ENCODE measurements around the gene VAMP5. TPM values are rescaled to one million over a fixed set of nuclear protein-coding genes. Genes with fewer than 3 reads are reported as not detected.

The VAMP5 gene, protein sequence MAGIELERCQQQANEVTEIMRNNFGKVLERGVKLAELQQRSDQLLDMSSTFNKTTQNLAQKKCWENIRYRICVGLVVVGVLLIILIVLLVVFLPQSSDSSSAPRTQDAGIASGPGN
- not detected in 2 replicates for total RNA-seq (2013; cell fraction: nucleolus; rRNA removed)
- total RNA-seq (2014; rRNA removed) (17.7 and 19.3 TPM in 2 replicates), total RNA-seq (2014; rRNA removed; fragmentation: Illumina TruSeq; extraction: Trizol) (6.7 and 7.4 TPM in 2 replicates), total RNA-seq (2021) (21.8 and 24.5 TPM in 2 replicates), polyA plus RNA-seq (2011; rRNA removed) (1.4 and 3.8 TPM in 2 replicates), polyA plus RNA-seq (2014; fragmentation: Illumina TruSeq; extraction: Trizol) (11.0 and 22.0 TPM in 2 replicates), polyA plus RNA-seq (2014; fragmentation: Nextera tagmentation; extraction: Ambion mirVana) (10 to 100 TPM; 37.1 to 52.7 TPM), polyA plus RNA-seq (2014; rRNA removed) (31.3 and 38.3 TPM in 2 replicates), polyA plus RNA-seq (2016; fragmentation: Nextera tagmentation; extraction: Ambion mirVana) (10 to 100 TPM; 23.8 to 28.0 TPM), polyA minus RNA-seq (2011; rRNA and poly(A)+ RNA removed) (1.7 and 1.8 TPM in 2 replicates), Bru-seq, nascent RNA (percentile 59 among the genes with signal in this experiment), BruChase-seq, experiment 1, labeled RNA remaining after a 6-hour chase (percentile 55 among the genes with signal in this experiment), BruChase-seq, experiment 2, labeled RNA remaining after a 2-hour chase (percentile 53 among the genes with signal in this experiment)
- polyA plus RNA-seq (2011; ENCODE audit: low read depth) = 48.6 TPM
- polyA plus RNA-seq (2011; cell fraction: cytosol; rRNA removed) = 5.0 and 5.5 TPM in 2 replicates
- 7.6 TPM in 2 replicates for polyA plus RNA-seq (2011; cell fraction: nucleus; rRNA removed)
- polyA plus RNA-seq (2012) = 49.1 and 56.1 TPM in 2 replicates
- polyA minus RNA-seq (2011; cell fraction: cytosol; rRNA and poly(A)+ RNA removed) = not detected in 2 replicates
- polyA minus RNA-seq (2011; cell fraction: nucleus; rRNA and poly(A)+ RNA removed) = 0.60 TPM in 1 of 2 replicates, not detected in the other
- long read RNA-seq, experiment 1 = 0 reads
- long read RNA-seq, experiment 2 = 0 reads

GRCh38 chr2:85584354-85584856 is at the start of gene VAMP5:
Gene VAMP5, plus strand, starts transcription at chr2:85584431. Its CDS starts 60 bp downstream, at chr2:85584491.
- RAD21 ChIA-PET (ENCODE audit: unreplicated experiment) = no interaction called here
- Histone ChIP-seq H3K27ac (ENCODE audit: control insufficient read depth, insufficient read depth) (peak within 1 kb of the TSS; percentile 64), H3K36me3 (ENCODE audit: control insufficient read depth in 2 of 2, insufficient read depth in 2 of 2, low read length in 1 of 2) (peaks cover 0 to 6% of the 10 kb centered on the region in 2 experiments; a peak in 2 of 4 replicates), H3K9me3 (replicated peaks; ENCODE audit: control insufficient read depth, insufficient read depth, low read length) (no peaks in the 10 kb centered on the region), H3K27me3 (replicated peaks in 1 of 2; ENCODE audit: control insufficient read depth in 2 of 2, insufficient read depth in 2 of 2, low read length in 1 of 2) (no peaks in the 10 kb centered on the region), H4K20me1 (ENCODE audit: control insufficient read depth, insufficient read depth) (no peaks in the 10 kb centered on the region), H3K9ac (ENCODE audit: control insufficient read depth, insufficient read depth, low read length) (peak within 1 kb of the TSS; percentile 56), H3K4me2 (ENCODE audit: control insufficient read depth, insufficient read depth) (peak within 1 kb of the TSS; percentile 97), H2AFZ (ENCODE audit: control insufficient read depth, low read depth, low read length) (peak within 1 kb of the TSS; percentile 64), H3K79me2 (ENCODE audit: control insufficient read depth, insufficient read depth, low read length) (peaks cover 7% of the 10 kb centered on the region), H3K4me1 (ENCODE audit: control insufficient read depth, insufficient read depth, low read length) (peaks cover 28% of the 10 kb centered on the region), H3K4me3 (peak within 1 kb of the TSS; percentile 72)
- BruUV-seq (replicated peaks) = no TSS peak
- in situ Hi-C loops (cut with MboI) (no loop called here), intact Hi-C loops (cut with micrococcal nuclease; ENCODE audit: unreplicated experiment) (no loop called here)
- POLR2A ChIA-PET = interaction anchor here (1.3 kb wide), 1 partner anchor 11 kb away, joined by 9 read pairs; the partner anchor contains the start of gene RNF181
- CTCF ChIA-PET = no interaction called here
- SMC1A ChIA-PET (ENCODE audit: uncharacterized antibody, unreplicated experiment) = interaction anchor here (1.3 kb wide), 1 partner anchor 11 kb away, joined by 6 read pairs; the partner anchor contains the start of gene RNF181
- no peak for FAIRE-seq
- TF ChIP-seq POLR2A (IDR thresholded peaks at IDR 0.05; ENCODE audit: low read depth, low read length) (peak; percentile 70), ELK1 (IDR thresholded peaks at IDR 0.05; ENCODE audit: low read depth, low read length) (no peak), MLLT1 (IDR thresholded peaks at IDR 0.05) (0 out of 2 replicates have a peak, but pooled peaks have one; percentile 28), HDAC2 (IDR thresholded peaks at IDR 0.05) (no peak)
- no peak for DNase-seq (ENCODE audit: low read depth, low spot score)
- 13% methylated on average over 42 of the region's 52 CpGs for WGBS (ENCODE audit: insufficient coverage, insufficient replicate concordance, low lambda C conversion rate, missing lambda C conversion rate)
- peak; percentile 53 for ATAC-seq

Measured in GM12878 (cell line).